Right cardiac atrium (tissue), 5 donors: ENCODE results near the gene SCAF8. TPM values are rescaled to one million over a fixed set of nuclear protein-coding genes. Genes with fewer than 3 reads are reported as not detected.

ENCODE experiments used
- ATAC-seq, 2 donors: fragments of 200-7000 bp; cut with Tn5 transposase; one replicate each; pipeline versions ENCODE4 v1.8.0 to v1.9.1; 2020; ENCODE audit warnings: moderate library complexity in 2 of 2, mild to moderate bottlenecking in 1 of 2
- DNase-seq, 3 donors: peaks; one replicate each; pipeline ENCODE4 v3.0.0-alpha.2; 2020
- H3K27ac ChIP-seq: one replicate; pipeline ENCODE4 v1.5.1; 2013; ENCODE audit warnings: mild to moderate bottlenecking, low read length, control low read depth, moderate library complexity
- H3K27me3 ChIP-seq: one replicate; pipeline ENCODE4 v1.6.1; 2013; ENCODE audit not compliant: control insufficient read depth, insufficient read depth
- H3K4me1 ChIP-seq: one replicate; pipeline ENCODE4 v1.6.1; 2013; ENCODE audit warnings: low read length; ENCODE audit not compliant: control insufficient read depth, insufficient read depth
- H3K4me3 ChIP-seq: one replicate; pipeline ENCODE4 v1.5.1; 2013; ENCODE audit warnings: low read length, control low read depth
- H3K9me3 ChIP-seq: one replicate; pipeline ENCODE4 v1.6.1; 2013; ENCODE audit warnings: low read length; ENCODE audit not compliant: control insufficient read depth
- WGBS: extraction: QIAGEN DNeasy Blood & Tissue Kit; methylation state at CpG from one replicate; pipeline ENCODE4 v1.1.7; 2013; 5-methylcytosine and 5-hydroxymethylcytosine counted together
- intact Hi-C, 4 donors: fragments of 100-400 bp; cut with DNase I; formaldehyde crosslinking; loops; one replicate each; pipeline versions ENCODE4 v1.11.0 to v1.14.0; 2022 to 2023
- polyA plus RNA-seq: library from polyadenylated mRNA; stranded (reverse); fragments of 200-250 nt; gene quantifications from one replicate; pipeline ENCODE4 v1.2.3, GENCODE V29; 2013
- total RNA-seq, 4 donors: library from RNA; stranded (reverse); fragmentation: NEBNext Ultra II Directional; extraction: Animal tissue kit (Norgen Biotek cat#: 25700); gene quantifications; one replicate each; pipeline ENCODE4 v1.2.1, GENCODE V29; 2021
- donor health status: healthy with polysubstance abuse.
- donor health status: DM: no; HTN: yes; CAD: no.
- donor health status: DM: no; HTN: no; CAD: no.
- donor health status: DM: no; HTN: yes; CAD: no; lungs with severe emphysema.
- donor health status: DM: yes; HTN: yes; CAD: no.

Gene SCAF8
- total and polyA plus RNA-seq, 5 donors, result 11.2 to 46.4 (median 42.5) TPM

DNA sequence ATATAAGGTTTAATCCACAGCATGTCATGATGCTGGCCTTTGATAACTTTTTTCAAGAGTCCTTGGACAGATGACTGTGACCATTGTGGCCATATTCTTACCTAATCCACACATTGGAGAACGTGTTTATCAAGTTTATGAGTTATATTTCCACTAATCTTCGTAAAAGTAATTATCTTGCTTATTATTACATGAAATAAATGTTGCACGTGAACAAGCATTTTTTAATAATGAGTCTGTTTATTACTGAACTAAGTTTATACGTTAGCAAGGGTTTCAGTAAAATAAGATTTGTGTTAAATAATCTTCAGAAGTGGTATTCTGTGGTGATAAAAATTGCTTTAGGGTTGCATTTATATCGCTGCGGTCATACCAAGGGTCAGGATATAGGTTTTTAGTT lies 107.1 kb downstream of the SCAF8 start:
- Histone ChIP-seq H3K4me3 (no peak overlapping the region), H3K9me3 (no peaks in the 10 kb centered on the region), H3K27me3 (no peaks in the 10 kb centered on the region), H3K27ac (no peak overlapping the region), H3K4me1 (peaks cover 2% of the 10 kb centered on the region)
- 97% methylated on average over 6 of the region's 6 CpGs for WGBS
- ATAC-seq, result no peak
- intact Hi-C loops, result no loop called here
- no peak for DNase-seq

DNA sequence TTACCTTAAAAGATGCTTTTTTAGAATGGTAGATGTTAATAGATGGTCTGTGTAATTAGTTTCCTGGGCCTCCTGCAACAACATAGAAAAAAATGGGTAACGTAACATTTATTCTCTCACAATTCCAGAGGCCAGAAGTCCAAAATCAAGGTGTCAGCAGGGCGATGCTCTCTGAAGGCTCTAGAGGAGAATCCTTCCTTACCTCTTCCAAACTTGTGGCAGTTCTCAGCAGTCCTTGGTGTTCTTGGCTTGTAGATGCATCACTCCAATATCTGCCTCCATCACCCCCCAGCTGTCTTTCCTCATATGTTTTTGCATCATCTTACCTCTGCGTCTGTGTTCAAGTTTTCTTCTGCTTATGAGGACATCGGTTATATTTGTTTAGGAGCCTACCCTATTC lies 107.9 kb downstream of the SCAF8 start:
- Histone ChIP-seq H3K9me3 (no peaks in the 10 kb centered on the region), H3K4me3 (no peak overlapping the region), H3K4me1 (peaks cover 2% of the 10 kb centered on the region), H3K27ac (no peak overlapping the region), H3K27me3 (no peaks in the 10 kb centered on the region)
- ATAC-seq, result no peak
- DNase-seq, result no peak
- intact Hi-C loops, result no loop called here
- WGBS, result 98% methylated on average over 4 of the region's 4 CpGs

DNA sequence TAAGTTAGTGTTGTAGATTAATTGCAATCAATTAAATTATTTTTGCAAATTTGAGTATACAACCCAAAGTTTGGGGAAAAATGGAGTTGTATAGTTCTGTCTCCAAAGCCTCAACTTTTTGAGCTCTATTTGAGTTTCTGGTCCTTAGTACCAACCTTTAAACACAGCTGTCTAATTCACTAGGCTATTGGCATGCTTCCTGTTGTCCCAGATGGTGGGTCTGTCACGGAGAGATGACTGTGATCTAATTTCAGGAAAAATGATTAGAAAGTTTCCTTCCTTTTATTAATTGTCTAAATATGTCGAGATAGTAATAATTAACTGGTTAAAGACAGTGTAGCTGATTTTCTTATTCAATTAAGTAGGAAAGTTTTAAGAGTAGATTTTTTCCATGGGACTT lies 109.6 kb downstream of the SCAF8 start:
- intact Hi-C loops, result no loop called here
- Histone ChIP-seq H3K27ac (no peak overlapping the region), H3K4me3 (no peak overlapping the region), H3K9me3 (no peaks in the 10 kb centered on the region), H3K4me1 (peaks cover 2% of the 10 kb centered on the region), H3K27me3 (no peaks in the 10 kb centered on the region)
- no peak for DNase-seq
- peak in 1 of 2 donors; percentile 47 for ATAC-seq
- 31% methylated on average over 2 of the region's 2 CpGs for WGBS

- 97% methylated on average over 2 of the region's 2 CpGs for WGBS
- no peak for DNase-seq
- H3K27ac ChIP-seq, result no peak overlapping the region
- H3K27me3 ChIP-seq, result no peaks in the 10 kb centered on the region
- no peak overlapping the region for H3K4me3 ChIP-seq
- H3K4me1 ChIP-seq, result peaks cover 2% of the 10 kb centered on the region
- no peak for ATAC-seq
- intact Hi-C loops, result no loop called here
- H3K9me3 ChIP-seq, result no peaks in the 10 kb centered on the region
Measured at GRCh38 chr6:154847318-154847717, 114.1 kb downstream of the SCAF8 start.

DNA sequence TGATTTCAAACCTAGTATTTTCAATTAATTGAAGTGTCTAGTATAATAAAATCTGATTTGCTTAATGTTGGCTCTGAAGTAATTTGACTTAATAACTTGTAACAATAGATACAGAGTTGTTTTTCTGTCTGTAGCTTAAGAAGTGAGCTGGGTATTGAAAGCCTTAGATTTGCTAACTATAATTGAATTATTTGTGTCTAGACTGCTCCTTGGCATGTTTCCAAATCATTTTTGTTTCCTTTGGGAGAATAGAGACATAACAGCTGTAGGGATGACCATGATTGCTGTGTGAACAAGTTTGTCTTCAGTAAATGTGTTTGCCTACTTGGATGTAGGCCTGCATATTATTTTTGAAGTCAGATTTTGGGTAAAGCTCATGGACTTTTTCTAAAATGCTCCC lies 115.4 kb downstream of the SCAF8 start:
- no peaks in the 10 kb centered on the region for H3K27me3 ChIP-seq
- H3K4me1 ChIP-seq, result peaks cover 2% of the 10 kb centered on the region
- ATAC-seq (no peak), DNase-seq (no peak)
- H3K27ac ChIP-seq, result no peak overlapping the region
- no peak overlapping the region for H3K4me3 ChIP-seq
- intact Hi-C loops, result no loop called here
- no peaks in the 10 kb centered on the region for H3K9me3 ChIP-seq

- Histone ChIP-seq H3K4me1 (no peaks in the 10 kb centered on the region), H3K27me3 (no peaks in the 10 kb centered on the region), H3K9me3 (no peaks in the 10 kb centered on the region), H3K27ac (no peak overlapping the region), H3K4me3 (no peak overlapping the region)
- ATAC-seq, result no peak
- DNase-seq, result no peak
- 98% methylated on average over 1 of the region's 1 CpG for WGBS
- intact Hi-C loops, result no loop called here
Measured at GRCh38 chr6:154849475-154849874, 116.3 kb downstream of the SCAF8 start.

DNA sequence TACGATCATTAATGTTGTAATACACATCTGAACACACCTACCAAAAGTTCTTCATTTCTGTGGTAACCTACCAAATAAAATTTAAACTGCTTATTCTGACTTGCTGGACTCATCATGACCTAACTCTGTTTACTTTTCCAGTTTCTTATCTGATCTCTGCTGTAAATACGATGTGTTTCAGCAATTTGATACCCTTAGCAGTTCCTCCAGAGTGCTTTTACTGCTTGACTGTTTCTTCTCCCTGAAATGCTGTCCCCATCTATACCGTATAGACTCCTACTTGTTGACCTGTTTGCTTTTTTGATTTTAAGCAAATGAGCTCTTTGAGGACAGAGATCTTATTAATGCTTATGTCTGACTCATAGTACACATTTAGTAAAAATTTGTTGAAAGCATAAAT lies 119.5 kb downstream of the SCAF8 start:
- Histone ChIP-seq H3K9me3 (no peaks in the 10 kb centered on the region), H3K27ac (no peak overlapping the region), H3K4me1 (no peaks in the 10 kb centered on the region), H3K27me3 (no peaks in the 10 kb centered on the region), H3K4me3 (no peak overlapping the region)
- ATAC-seq, result no peak
- 65% methylated on average over 3 of the region's 3 CpGs for WGBS
- DNase-seq, result no peak
- intact Hi-C loops, result no loop called here

- DNase-seq, result no peak
- intact Hi-C loops, result no loop called here
- Histone ChIP-seq H3K27ac (no peak overlapping the region), H3K4me3 (no peak overlapping the region), H3K9me3 (no peaks in the 10 kb centered on the region), H3K27me3 (no peaks in the 10 kb centered on the region), H3K4me1 (no peaks in the 10 kb centered on the region)
- ATAC-seq, result no peak
- 96% methylated on average over 5 of the region's 5 CpGs for WGBS
Measured at GRCh38 chr6:154857529-154857928, 124.3 kb downstream of the SCAF8 start.

DNA sequence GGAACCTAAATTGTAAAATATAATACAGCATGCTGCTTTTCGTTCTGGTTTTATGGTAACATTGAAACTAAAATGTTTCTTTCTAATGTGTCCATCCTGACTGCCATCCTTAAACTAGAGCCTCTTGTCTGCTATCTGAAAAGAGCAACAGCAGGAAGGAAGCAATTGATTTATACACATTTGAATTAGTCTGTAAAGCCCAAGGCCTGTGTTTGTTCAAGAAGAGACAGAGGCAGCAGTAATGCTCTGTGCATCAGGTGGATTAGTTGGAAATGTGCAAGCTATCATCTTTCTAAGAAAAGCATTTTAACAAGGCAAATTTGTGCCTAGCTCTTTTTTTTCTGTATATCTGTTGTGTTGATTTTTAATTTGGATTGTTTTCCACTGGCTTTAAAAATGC lies 128.6 kb downstream of the SCAF8 start:
- Histone ChIP-seq H3K27ac (no peak overlapping the region), H3K9me3 (no peaks in the 10 kb centered on the region), H3K4me3 (no peak overlapping the region), H3K27me3 (no peaks in the 10 kb centered on the region), H3K4me1 (no peaks in the 10 kb centered on the region)
- ATAC-seq, result no peak
- no peak for DNase-seq
- intact Hi-C loops, result no loop called here
- 72% methylated on average over 1 of the region's 1 CpG for WGBS

- WGBS, result 92% methylated on average over 11 of the region's 11 CpGs
- Histone ChIP-seq H3K4me3 (no peak overlapping the region), H3K27ac (no peak overlapping the region), H3K9me3 (no peaks in the 10 kb centered on the region), H3K27me3 (no peaks in the 10 kb centered on the region), H3K4me1 (no peaks in the 10 kb centered on the region)
- intact Hi-C loops, result no loop called here
- no peak for ATAC-seq
- no peak for DNase-seq
Measured at GRCh38 chr6:154862536-154862935, 129.3 kb downstream of the SCAF8 start.

- WGBS, result 62% methylated on average over 3 of the region's 3 CpGs
- Histone ChIP-seq H3K4me1 (no peaks in the 10 kb centered on the region), H3K4me3 (no peak overlapping the region), H3K9me3 (no peaks in the 10 kb centered on the region), H3K27ac (no peak overlapping the region), H3K27me3 (no peaks in the 10 kb centered on the region)
- DNase-seq (no peak), ATAC-seq (no peak)
- intact Hi-C loops, result no loop called here
Measured at GRCh38 chr6:154864066-154864430, 130.8 kb downstream of the SCAF8 start.

- ATAC-seq, result peak; percentile 59 to 85
- Histone ChIP-seq H3K4me3 (no peak overlapping the region), H3K9me3 (no peaks in the 10 kb centered on the region), H3K27ac (no peak overlapping the region), H3K27me3 (no peaks in the 10 kb centered on the region), H3K4me1 (no peaks in the 10 kb centered on the region)
- intact Hi-C loops, result loop anchor here in 2 of 4 donors (5.0 kb wide), 1 partner anchor 307 kb away; no protein-coding TSS in a partner anchor
- no peak for DNase-seq
- WGBS, result 69% methylated on average over 4 of the region's 4 CpGs
Measured at GRCh38 chr6:154865291-154865690, 132.1 kb downstream of the SCAF8 start.
